Measurements from ENCODE around the gene AGBL1.

Gene AGBL1

GRCh38 chr15:86654501-86654900, 574.8 kb downstream of the AGBL1 start:
- H3K4me3 ChIP-seq (replicated peaks; ENCODE audit: low read depth, low read length) = no peak overlapping the region
- TF ChIP-seq CTCF (IDR thresholded peaks at IDR 0.05; ENCODE audit: low read length, missing control alignments) = no peak
- DNase-seq (ENCODE audit: low read depth) = no peak

DNA sequence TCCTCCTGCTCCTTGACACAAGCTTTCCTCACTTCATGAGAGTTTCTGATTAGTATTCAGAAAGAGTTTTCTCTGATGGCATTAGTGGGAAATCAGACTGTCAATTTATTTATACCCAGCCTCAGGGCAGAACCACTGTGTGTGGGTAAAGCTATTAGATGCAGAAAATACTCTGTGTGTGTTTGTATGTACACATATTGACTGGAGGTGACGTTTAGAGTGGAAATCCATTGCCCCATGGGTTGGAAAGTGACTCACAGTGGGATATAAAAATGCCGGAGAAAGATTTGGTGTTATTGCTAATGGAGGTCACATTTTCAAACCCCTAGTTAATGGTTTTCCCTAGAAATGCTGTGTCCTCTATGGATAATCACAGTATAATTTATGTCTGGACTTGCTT, 577.6 kb downstream of the AGBL1 start:
- TF ChIP-seq CTCF (IDR thresholded peaks at IDR 0.05; ENCODE audit: low read length, missing control alignments) = no peak
- H3K4me3 ChIP-seq (replicated peaks; ENCODE audit: low read depth, low read length) = no peak overlapping the region
- no peak for DNase-seq (ENCODE audit: low read depth)

DNA sequence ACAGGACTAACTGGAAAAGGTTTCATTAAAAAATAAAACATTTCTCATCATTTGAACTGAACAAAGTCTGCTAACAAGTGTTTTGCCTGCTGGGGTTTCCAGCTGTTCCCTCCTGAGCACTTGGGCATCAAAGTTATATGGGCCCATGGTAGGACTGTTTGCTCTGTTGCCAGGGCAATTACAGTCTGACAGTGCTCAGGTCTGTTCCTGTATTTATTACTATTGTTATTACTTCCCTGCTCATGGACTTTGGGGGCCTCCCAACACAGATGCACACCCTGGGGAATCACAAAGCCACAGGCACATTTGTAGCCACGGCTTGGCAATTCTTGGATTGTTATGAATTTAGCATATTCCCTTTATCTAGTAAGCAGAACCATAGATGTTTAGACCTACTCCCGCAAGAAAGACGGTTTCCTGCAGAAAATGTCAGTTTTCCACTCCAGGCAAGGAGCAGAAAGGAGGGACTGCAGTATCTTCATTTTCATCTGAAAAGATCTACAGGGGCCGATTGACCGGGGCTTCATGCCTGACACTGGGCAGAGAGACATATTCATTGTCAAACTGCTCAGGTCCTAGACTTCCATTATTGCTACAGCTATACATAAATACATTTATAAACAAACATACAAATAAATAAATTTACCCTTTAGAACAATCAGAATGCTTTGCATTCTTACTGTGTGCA, 580.2 kb downstream of the AGBL1 start:
- no peak for TF ChIP-seq CTCF (IDR thresholded peaks at IDR 0.05; ENCODE audit: low read length, missing control alignments)
- no peak overlapping the region for H3K4me3 ChIP-seq (replicated peaks; ENCODE audit: low read depth, low read length)
- DNase-seq (ENCODE audit: low read depth) = no peak

- no peak for TF ChIP-seq CTCF (IDR thresholded peaks at IDR 0.05; ENCODE audit: low read length, missing control alignments)
- H3K4me3 ChIP-seq (replicated peaks; ENCODE audit: low read depth, low read length) = no peak overlapping the region
- DNase-seq (ENCODE audit: low read depth) = no peak
These were observed 581.9 kb downstream of the AGBL1 start for GRCh38 chr15:86661580-86661979.

- no peak for DNase-seq (ENCODE audit: low read depth)
- no peak for TF ChIP-seq CTCF (IDR thresholded peaks at IDR 0.05; ENCODE audit: low read length, missing control alignments)
- no peak overlapping the region for H3K4me3 ChIP-seq (replicated peaks; ENCODE audit: low read depth, low read length)
These were observed 583.6 kb downstream of the AGBL1 start for GRCh38 chr15:86663304-86663703.

- H3K4me3 ChIP-seq (replicated peaks; ENCODE audit: low read depth, low read length) = no peak overlapping the region
- no peak for TF ChIP-seq CTCF (IDR thresholded peaks at IDR 0.05; ENCODE audit: low read length, missing control alignments)
- no peak for DNase-seq (ENCODE audit: low read depth)
These were observed 584.3 kb downstream of the AGBL1 start for GRCh38 chr15:86663979-86664378.

DNA sequence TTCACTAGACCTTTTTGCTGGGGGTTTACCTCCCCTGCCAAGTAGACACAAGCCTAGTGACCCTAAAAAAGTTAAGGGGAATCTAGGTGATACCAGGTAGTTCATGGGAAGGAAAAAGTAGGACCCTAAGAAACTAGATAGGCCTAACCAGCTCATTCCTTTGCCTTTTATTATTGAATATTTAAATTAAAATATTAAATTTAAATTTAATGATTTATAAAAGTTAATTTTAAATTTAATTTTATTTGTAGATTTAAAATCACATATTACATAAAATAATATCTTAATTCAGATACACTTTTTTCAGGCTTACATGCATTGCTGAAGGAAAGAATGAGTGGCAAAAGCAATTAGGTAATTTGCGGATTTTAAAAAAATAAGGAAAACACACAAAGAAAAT, 584.9 kb downstream of the AGBL1 start:
- H3K4me3 ChIP-seq (replicated peaks; ENCODE audit: low read depth, low read length) = no peak overlapping the region
- TF ChIP-seq CTCF (IDR thresholded peaks at IDR 0.05; ENCODE audit: low read length, missing control alignments) = no peak
- no peak for DNase-seq (ENCODE audit: low read depth)

Data from fibroblast of pulmonary artery (primary cell).